ENCODE data around the gene ARL10.

- TF ChIP-seq YY1 (IDR thresholded peaks at IDR 0.05) (no peak), CTCF (IDR thresholded peaks at IDR 0.05; ENCODE audit: low read depth, low read length, missing input control) (no peak), RXRA (IDR thresholded peaks at IDR 0.05) (no peak), SP1 (IDR thresholded peaks at IDR 0.05) (no peak), ATF3 (IDR thresholded peaks at IDR 0.05) (no peak), ZBTB33 (IDR thresholded peaks at IDR 0.05) (no peak), JUND (IDR thresholded peaks at IDR 0.05) (no peak)
Measured at GRCh38 chr5:176383248-176383905, 18.1 kb downstream of the ARL10 start.
